GM18868 (cell line): ENCODE results near the gene ARHGEF18.
A peak's percentile ranks its signal among the peaks of the same experiment; 100 is the strongest.

ENCODE experiments used
- ATAC-seq: cut with Tn5 transposase; IDR thresholded peaks from one replicate; pipeline ENCODE4 v1.9.1; 2021; ENCODE audit warnings: mild to moderate bottlenecking, moderate library complexity; ENCODE audit not compliant: unreplicated experiment

ARHGEF18 gene

GRCh38 chr19:7381073-7381390 is 32.3 kb downstream of the ARHGEF18 start:
- ATAC-seq, result no peak

GRCh38 chr19:7382694-7383093 is 34.0 kb downstream of the ARHGEF18 start:
- ATAC-seq, result no peak

GRCh38 chr19:7383284-7383683 is 34.5 kb downstream of the ARHGEF18 start:
- ATAC-seq, result no peak

- no peak for ATAC-seq
Observed at GRCh38 chr19:7385062-7385461, 36.3 kb downstream of the ARHGEF18 start.

GRCh38 chr19:7386308-7386707 is 37.6 kb downstream of the ARHGEF18 start:
- no peak for ATAC-seq

- no peak for ATAC-seq
Observed at GRCh38 chr19:7386769-7387168, 38.0 kb downstream of the ARHGEF18 start.

GRCh38 chr19:7391218-7391670 is 42.5 kb downstream of the ARHGEF18 start:
- no peak for ATAC-seq

GRCh38 chr19:7393459-7393858 is 44.7 kb downstream of the ARHGEF18 start:
- no peak for ATAC-seq

- ATAC-seq, result no peak
Observed at GRCh38 chr19:7393939-7394730, 45.4 kb downstream of the ARHGEF18 start.

- ATAC-seq, result peak; percentile 67
Observed at GRCh38 chr19:7394731-7395359, 46.1 kb downstream of the ARHGEF18 start.

GRCh38 chr19:7395360-7396066 is 46.8 kb downstream of the ARHGEF18 start:
- peak; percentile 27 for ATAC-seq

- no peak for ATAC-seq
Observed at GRCh38 chr19:7397687-7398086, 49.0 kb downstream of the ARHGEF18 start.
